Vagina (tissue), 2 donors: Measurements from ENCODE around the gene IREB2. TPM values are rescaled to one million over a fixed set of nuclear protein-coding genes. Genes with fewer than 3 reads are reported as not detected.

ENCODE experiments used
- DNase-seq, 2 donors: peaks; one replicate each; pipeline ENCODE4 v3.0.0-alpha.2; 2017; ENCODE audit errors: extremely low spot score in 2 of 2
- H3K27ac ChIP-seq: fragments of 200-600 bp; sonication (generic); one replicate; pipeline ENCODE4 v1.5.1; 2019
- H3K27me3 ChIP-seq: fragments of 200-600 bp; sonication (generic); one replicate; pipeline ENCODE4 v1.5.1; 2019
- H3K36me3 ChIP-seq, 2 donors: fragments of 200-600 bp; sonication (generic); one replicate each; pipeline ENCODE4 v1.5.1; 2017 to 2019
- H3K4me1 ChIP-seq: fragments of 200-600 bp; sonication (generic); one replicate; pipeline ENCODE4 v1.5.1; 2019
- H3K4me3 ChIP-seq, 2 donors: fragments of 200-600 bp; sonication (generic); 1 replicate in 1 of 2; 2 replicates in 1 of 2; pipeline ENCODE4 v1.5.1; 2016 to 2019
- H3K9me3 ChIP-seq: fragments of 200-600 bp; sonication (generic); one replicate; pipeline ENCODE4 v1.5.1; 2019
- CTCF ChIP-seq, 3 experiments: fragments of 450-650 bp in 2 of 3; fragments of 200-600 bp in 1 of 3; sonication (generic) in 1 of 3; IDR thresholded peaks; one replicate each; pipeline ENCODE4 v1.5.1; 2017 to 2019; ENCODE audit warnings: antibody characterized with exemption in 3 of 3, mild to moderate bottlenecking in 2 of 3, moderate library complexity in 2 of 3
- POLR2A ChIP-seq, 2 donors: fragments of 450-650 bp; IDR thresholded peaks; one replicate each; pipeline ENCODE4 v1.6.1; 2017; ENCODE audit warnings: antibody characterized with exemption in 2 of 2, mild to moderate bottlenecking in 2 of 2, moderate library complexity in 2 of 2
- POLR2AphosphoS5 ChIP-seq, 2 donors: sonication (generic); formaldehyde crosslinking; IDR thresholded peaks; one replicate each; pipeline ENCODE4 v1.9.0; 2017; ENCODE audit warnings: antibody characterized with exemption in 2 of 2, mild to moderate bottlenecking in 2 of 2, low read depth in 1 of 2; ENCODE audit not compliant: insufficient read depth in 1 of 2
- intact Hi-C: fragments of 100-400 bp; cut with DNase I; formaldehyde crosslinking; loops from one replicate; pipeline ENCODE4 v1.15.1; 2023
- total RNA-seq: library from RNA; depleted of rRNA; stranded (reverse); fragments of >200 nt; gene quantifications from one replicate; pipeline ENCODE4 v1.2.3, GENCODE V29; 2016

The IREB2 gene
- total RNA-seq, 1 donor from 2014 or later = 40.8 TPM

- Histone ChIP-seq H3K27ac (no peak overlapping the region), H3K4me1 (peaks cover 8% of the 10 kb centered on the region), H3K36me3 (no peaks in the 10 kb centered on the region), H3K9me3 (no peaks in the 10 kb centered on the region), H3K4me3 (no peak overlapping the region), H3K27me3 (no peaks in the 10 kb centered on the region)
- intact Hi-C loops = no loop called here
- no peak for DNase-seq
- TF ChIP-seq POLR2A (IDR thresholded peaks at IDR 0.05) (no peak), CTCF (IDR thresholded peaks at IDR 0.05) (no peak), POLR2AphosphoS5 (IDR thresholded peaks at IDR 0.05; ENCODE audit: insufficient read depth in 1 of 2, low read depth in 1 of 2) (no peak)
Measured at GRCh38 chr15:78418686-78419085, 19.3 kb upstream of the IREB2 start.

GRCh38 chr15:78419367-78419766 lies 18.6 kb upstream of the IREB2 start:
- intact Hi-C loops = no loop called here
- Histone ChIP-seq H3K36me3 (no peaks in the 10 kb centered on the region), H3K27ac (no peak overlapping the region), H3K9me3 (no peaks in the 10 kb centered on the region), H3K4me1 (peaks cover 8% of the 10 kb centered on the region), H3K4me3 (no peak overlapping the region), H3K27me3 (no peaks in the 10 kb centered on the region)
- TF ChIP-seq POLR2AphosphoS5 (IDR thresholded peaks at IDR 0.05; ENCODE audit: insufficient read depth in 1 of 2, low read depth in 1 of 2) (no peak), POLR2A (IDR thresholded peaks at IDR 0.05) (no peak), CTCF (IDR thresholded peaks at IDR 0.05) (no peak)
- no peak for DNase-seq

GRCh38 chr15:78420220-78420619 lies 17.8 kb upstream of the IREB2 start:
- Histone ChIP-seq H3K4me3 (no peak overlapping the region), H3K27ac (peak overlapping the region; percentile 56), H3K4me1 (peaks cover 8% of the 10 kb centered on the region), H3K27me3 (no peaks in the 10 kb centered on the region), H3K9me3 (no peaks in the 10 kb centered on the region), H3K36me3 (no peaks in the 10 kb centered on the region)
- TF ChIP-seq POLR2A (IDR thresholded peaks at IDR 0.05) (no peak), CTCF (IDR thresholded peaks at IDR 0.05) (no peak), POLR2AphosphoS5 (IDR thresholded peaks at IDR 0.05; ENCODE audit: insufficient read depth in 1 of 2, low read depth in 1 of 2) (no peak)
- intact Hi-C loops = loop anchor here (10.0 kb wide), 2 partner anchors 105 to 285 kb away; partner anchors contain the start of gene CIB2
- DNase-seq = no peak

- no peak overlapping the region for H3K4me3 ChIP-seq
- H3K27ac ChIP-seq = peak overlapping the region; percentile 56
- H3K9me3 ChIP-seq = no peaks in the 10 kb centered on the region
- peaks cover 8% of the 10 kb centered on the region for H3K4me1 ChIP-seq
- intact Hi-C loops = loop anchor here (10.0 kb wide), 2 partner anchors 106 to 286 kb away; partner anchors contain the start of gene CIB2
- TF ChIP-seq POLR2AphosphoS5 (IDR thresholded peaks at IDR 0.05; ENCODE audit: insufficient read depth in 1 of 2, low read depth in 1 of 2) (no peak), POLR2A (IDR thresholded peaks at IDR 0.05) (no peak), CTCF (IDR thresholded peaks at IDR 0.05) (no peak)
- DNase-seq = no peak
- no peaks in the 10 kb centered on the region for H3K27me3 ChIP-seq
- no peaks in the 10 kb centered on the region for H3K36me3 ChIP-seq
Measured at GRCh38 chr15:78420766-78421165, 17.2 kb upstream of the IREB2 start.

GRCh38 chr15:78421238-78421965 lies 16.6 kb upstream of the IREB2 start:
- H3K36me3 ChIP-seq = no peaks in the 10 kb centered on the region
- H3K4me3 ChIP-seq = no peak overlapping the region
- H3K27ac ChIP-seq = peak overlapping the region; percentile 56
- TF ChIP-seq POLR2A (IDR thresholded peaks at IDR 0.05) (no peak), POLR2AphosphoS5 (IDR thresholded peaks at IDR 0.05; ENCODE audit: insufficient read depth in 1 of 2, low read depth in 1 of 2) (no peak), CTCF (IDR thresholded peaks at IDR 0.05) (no peak)
- H3K27me3 ChIP-seq = no peaks in the 10 kb centered on the region
- intact Hi-C loops = loop anchor here (10.0 kb wide), 2 partner anchors 107 to 287 kb away; partner anchors contain the start of gene CIB2
- no peaks in the 10 kb centered on the region for H3K9me3 ChIP-seq
- H3K4me1 ChIP-seq = peaks cover 8% of the 10 kb centered on the region
- no peak for DNase-seq
